Loucy (cell line): ENCODE data around the gene KCTD8.

Experiments used
- CTCF ChIP-seq: fragments of 200-600 bp; sonication (generic); conservative IDR thresholded peaks from 2 replicates; pipeline ENCODE4 v1.5.1; 2014; ENCODE audit warnings: mild to moderate bottlenecking, antibody characterized with exemption, low read length
- EZH2phosphoT487 ChIP-seq: fragments of 200-600 bp; IDR thresholded peaks from 2 replicates; pipeline ENCODE4 v1.6.1; 2018; ENCODE audit warnings: antibody characterized with exemption, mild to moderate bottlenecking, moderate library complexity, borderline replicate concordance

DNA sequence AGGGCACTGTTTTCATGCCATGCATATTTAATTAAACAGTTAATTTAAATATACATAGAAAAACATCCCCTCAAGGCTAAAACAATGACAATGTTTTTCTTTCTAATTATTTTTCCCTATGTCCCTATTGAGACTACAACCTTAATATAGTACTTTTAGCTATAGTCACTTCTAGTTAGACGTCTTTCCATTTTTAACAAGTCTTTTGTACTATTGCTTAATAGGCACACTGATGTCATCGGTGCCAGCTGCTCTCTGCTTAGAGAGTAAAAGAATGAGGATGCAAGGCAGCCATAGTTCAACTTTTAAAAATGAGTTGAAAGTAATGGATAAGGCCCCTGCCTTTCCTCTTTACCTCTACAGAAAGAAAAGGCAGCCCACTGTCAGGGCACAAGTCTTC lies 191.1 kb downstream of the KCTD8 start:
- TF ChIP-seq CTCF (no peak), EZH2phosphoT487 (no peak)
